ENCODE measurements around the gene FAM53B. TPM values are rescaled to one million over a fixed set of nuclear protein-coding genes. Genes with fewer than 3 reads are reported as not detected.
A peak's percentile ranks its signal among the peaks of the same experiment; 100 is the strongest.

The FAM53B gene
- total and polyA plus RNA-seq, 8 donors: 5.7 to 46.9 (median 11.4) TPM

GRCh38 chr10:124704428-124705380 is 39.5 kb downstream of the FAM53B start:
- no peak for DNase-seq
- TF ChIP-seq POLR2A (IDR thresholded peaks at IDR 0.05) (no peak), POLR2AphosphoS5 (IDR thresholded peaks at IDR 0.05) (no peak), EP300 (IDR thresholded peaks at IDR 0.05) (no peak)
- TF ChIP-seq, protein P1, sequence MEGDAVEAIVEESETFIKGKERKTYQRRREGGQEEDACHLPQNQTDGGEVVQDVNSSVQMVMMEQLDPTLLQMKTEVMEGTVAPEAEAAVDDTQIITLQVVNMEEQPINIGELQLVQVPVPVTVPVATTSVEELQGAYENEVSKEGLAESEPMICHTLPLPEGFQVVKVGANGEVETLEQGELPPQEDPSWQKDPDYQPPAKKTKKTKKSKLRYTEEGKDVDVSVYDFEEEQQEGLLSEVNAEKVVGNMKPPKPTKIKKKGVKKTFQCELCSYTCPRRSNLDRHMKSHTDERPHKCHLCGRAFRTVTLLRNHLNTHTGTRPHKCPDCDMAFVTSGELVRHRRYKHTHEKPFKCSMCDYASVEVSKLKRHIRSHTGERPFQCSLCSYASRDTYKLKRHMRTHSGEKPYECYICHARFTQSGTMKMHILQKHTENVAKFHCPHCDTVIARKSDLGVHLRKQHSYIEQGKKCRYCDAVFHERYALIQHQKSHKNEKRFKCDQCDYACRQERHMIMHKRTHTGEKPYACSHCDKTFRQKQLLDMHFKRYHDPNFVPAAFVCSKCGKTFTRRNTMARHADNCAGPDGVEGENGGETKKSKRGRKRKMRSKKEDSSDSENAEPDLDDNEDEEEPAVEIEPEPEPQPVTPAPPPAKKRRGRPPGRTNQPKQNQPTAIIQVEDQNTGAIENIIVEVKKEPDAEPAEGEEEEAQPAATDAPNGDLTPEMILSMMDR (IDR thresholded peaks at IDR 0.05): no peak
- H3K27ac ChIP-seq: peak overlapping the region; percentile 15 to 83 (median 78)
- no peaks in the 10 kb centered on the region for H3K27me3 ChIP-seq
- no peaks in the 10 kb centered on the region for H3K9me3 ChIP-seq
- no peak overlapping the region for H3K4me3 ChIP-seq
- 81 to 90% (median 85%) methylated on average over 11 of the region's 11 CpGs for WGBS, 5 donors
- intact Hi-C loops (cut with DNase I; ENCODE audit: low total_unique reads): no loop called here
- peaks cover 10 to 24% (median 22%) of the 10 kb centered on the region in 4 donors for H3K36me3 ChIP-seq
- H3K4me1 ChIP-seq: peaks cover 79 to 100% (median 98%) of the 10 kb centered on the region in 4 donors

DNA sequence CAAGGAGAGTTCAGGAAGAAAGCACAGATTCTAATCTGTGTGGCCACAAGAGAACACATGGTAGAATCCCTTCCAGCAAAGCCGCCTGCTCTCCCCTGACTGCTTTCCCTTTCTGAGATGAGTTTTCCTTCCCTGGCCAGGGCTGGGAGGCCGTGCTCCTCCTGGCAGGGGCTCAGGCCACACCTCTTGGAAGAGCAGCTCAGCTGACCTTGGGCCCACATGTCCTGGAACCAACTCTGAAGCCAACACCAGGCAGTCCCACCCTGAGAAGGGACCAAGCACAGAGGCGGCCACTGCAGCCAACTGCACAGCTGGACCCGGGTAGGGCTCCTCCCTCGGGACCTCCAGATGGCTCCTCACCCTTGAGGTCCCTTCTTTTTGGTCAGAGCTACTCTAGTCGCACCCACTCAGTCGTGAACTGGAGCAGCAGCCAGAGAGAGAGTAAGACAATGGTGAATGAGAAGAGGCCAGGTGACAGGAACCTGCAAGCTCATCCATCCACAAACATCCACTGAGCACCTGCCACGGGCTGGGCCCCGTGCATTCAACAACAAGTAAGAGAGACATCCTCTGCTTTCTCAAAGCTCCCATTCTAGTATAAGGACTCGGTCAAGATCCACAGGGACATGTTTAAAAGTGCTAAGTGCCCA is 40.3 kb downstream of the FAM53B start:
- peak overlapping the region; percentile 15 to 83 (median 78) for H3K27ac ChIP-seq
- no peaks in the 10 kb centered on the region for H3K27me3 ChIP-seq
- no peaks in the 10 kb centered on the region for H3K9me3 ChIP-seq
- intact Hi-C loops (cut with DNase I; ENCODE audit: low total_unique reads): no loop called here
- no peak overlapping the region for H3K4me3 ChIP-seq
- H3K36me3 ChIP-seq: peaks cover 10 to 24% (median 22%) of the 10 kb centered on the region in 4 donors
- H3K4me1 ChIP-seq: peaks cover 77 to 100% (median 95%) of the 10 kb centered on the region in 4 donors
- WGBS, 5 donors: 47 to 70% (median 56%) methylated on average over 6 to 10 of the region's 10 CpGs
- peak; percentile 61 to 71 for DNase-seq
- TF ChIP-seq EP300 (IDR thresholded peaks at IDR 0.05): no peak
- peak in 2 of 3 donors; percentile 1 to 48 for TF ChIP-seq POLR2AphosphoS5 (IDR thresholded peaks at IDR 0.05)

DNA sequence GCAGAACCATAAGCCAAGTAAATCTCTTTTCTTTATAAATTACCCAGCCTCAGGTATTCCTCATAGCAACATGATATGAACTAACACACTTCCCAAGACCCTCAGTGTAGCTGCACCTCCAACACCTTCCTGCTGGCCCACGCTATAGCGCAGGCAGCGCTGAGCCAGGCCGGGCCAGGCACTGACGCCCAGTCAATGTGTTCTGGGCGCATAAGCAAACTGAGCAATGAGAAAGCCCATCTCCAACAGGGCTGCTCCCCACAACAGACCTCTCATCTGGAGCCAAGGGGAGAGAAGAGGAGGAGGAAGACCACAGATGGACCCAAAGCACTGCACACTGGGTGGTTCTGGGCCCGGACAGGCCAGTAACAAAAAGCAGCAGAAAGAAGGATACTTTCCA is 40.8 kb downstream of the FAM53B start:
- H3K4me1 ChIP-seq: peaks cover 77 to 100% (median 91%) of the 10 kb centered on the region in 4 donors
- H3K4me3 ChIP-seq: no peak overlapping the region
- TF ChIP-seq EP300 (IDR thresholded peaks at IDR 0.05) (no peak), POLR2AphosphoS5 (IDR thresholded peaks at IDR 0.05) (no peak), POLR2A (IDR thresholded peaks at IDR 0.05) (no peak)
- TF ChIP-seq, protein P1 (IDR thresholded peaks at IDR 0.05): no peak
- peaks cover 10 to 24% (median 22%) of the 10 kb centered on the region in 4 donors for H3K36me3 ChIP-seq
- H3K27me3 ChIP-seq: no peaks in the 10 kb centered on the region
- H3K27ac ChIP-seq: peak overlapping the region; percentile 15 to 83 (median 78)
- intact Hi-C loops (cut with DNase I; ENCODE audit: low total_unique reads): no loop called here
- no peak for DNase-seq
- 43 to 81% (median 80%) methylated on average over 7 of the region's 7 CpGs for WGBS, 5 donors
- no peaks in the 10 kb centered on the region for H3K9me3 ChIP-seq

DNA sequence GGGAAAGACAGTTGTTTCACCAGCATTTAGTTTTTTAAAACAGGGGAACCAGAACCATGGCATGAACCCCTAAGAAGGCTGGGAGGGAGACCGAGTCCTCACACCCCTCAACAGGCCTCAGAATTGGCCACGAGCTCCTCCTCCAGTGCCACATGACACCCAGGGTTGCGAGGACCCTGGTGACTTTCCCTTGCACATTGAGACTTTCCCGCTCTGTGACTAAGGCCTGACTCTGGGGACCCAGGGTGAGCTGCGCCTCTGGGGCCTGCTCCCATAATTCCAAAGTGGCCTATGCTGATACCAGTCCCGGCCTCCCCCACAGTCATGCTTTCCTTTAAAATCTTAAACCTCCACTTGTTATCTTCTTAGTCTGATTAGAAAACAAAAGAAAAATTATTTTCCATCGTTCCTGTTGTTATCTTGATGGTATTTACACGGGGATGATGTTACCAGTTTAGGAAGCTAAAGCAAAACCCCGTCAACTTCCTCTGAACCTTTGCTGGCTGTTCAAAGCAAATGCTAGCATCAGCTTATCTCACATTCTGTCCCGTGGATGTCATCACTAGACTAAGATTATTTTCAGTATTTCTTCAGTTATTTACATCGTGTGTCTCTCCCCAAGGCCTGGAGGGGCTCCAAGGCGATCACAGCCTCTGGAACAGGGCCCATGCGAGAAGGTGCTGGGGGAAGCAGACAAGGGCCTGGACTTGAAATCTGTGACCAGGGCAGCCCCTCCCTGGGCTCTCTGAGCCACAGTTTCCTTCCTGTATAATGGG is 42.1 kb downstream of the FAM53B start:
- TF ChIP-seq, protein P1 (IDR thresholded peaks at IDR 0.05): no peak
- TF ChIP-seq EP300 (IDR thresholded peaks at IDR 0.05) (no peak), POLR2A (IDR thresholded peaks at IDR 0.05) (no peak), POLR2AphosphoS5 (IDR thresholded peaks at IDR 0.05) (no peak)
- Histone ChIP-seq H3K4me1 (peaks cover 77 to 100% (median 89%) of the 10 kb centered on the region in 4 donors), H3K36me3 (peaks cover 10 to 32% (median 25%) of the 10 kb centered on the region in 4 donors), H3K9me3 (no peaks in the 10 kb centered on the region), H3K27ac (peak overlapping the region; percentile 67 to 83 (median 78)), H3K4me3 (no peak overlapping the region), H3K27me3 (no peaks in the 10 kb centered on the region)
- WGBS, 5 donors: 21 to 40% (median 30%) methylated on average over 13 of the region's 13 CpGs
- DNase-seq: peak in 1 of 2 donors; percentile 63
- intact Hi-C loops (cut with DNase I; ENCODE audit: low total_unique reads): no loop called here
